Kidney (tissue), 14 donors: ENCODE measurements around the gene PBX4. TPM values are rescaled to one million over a fixed set of nuclear protein-coding genes. Genes with fewer than 3 reads are reported as not detected.

Experiments used
- DNase-seq, 5 donors: peaks; one replicate each; pipeline ENCODE4 v3.0.0-alpha.2; 2013 to 2020
- FAIRE-seq: peaks from 2 replicates; lab custom pipeline; 2012; peaks lifted over from hg19 to GRCh38; lab: Jason Lieb, UNC
- H3K27ac ChIP-seq, 2 donors: one replicate each; pipeline ENCODE4 v1.7.0; 2013; ENCODE audit warnings: low read depth in 2 of 2, low read length in 2 of 2, inconsistent platforms in 1 of 2
- H3K27me3 ChIP-seq: one replicate; pipeline ENCODE4 v1.7.1; 2013; ENCODE audit warnings: low read length, inconsistent platforms; ENCODE audit not compliant: control insufficient read depth, insufficient read depth
- H3K36me3 ChIP-seq, 3 donors: one replicate each; pipeline versions ENCODE4 v1.7.0 to v1.7.1; 2013; ENCODE audit warnings: low read length in 3 of 3, control low read depth in 1 of 3, inconsistent platforms in 1 of 3; ENCODE audit not compliant: insufficient read depth in 3 of 3, control insufficient read depth in 2 of 3
- H3K4me1 ChIP-seq, 3 donors: one replicate each; pipeline versions ENCODE4 v1.7.0 to v1.7.1; 2013; ENCODE audit warnings: low read length in 3 of 3, inconsistent platforms in 1 of 3, low read depth in 1 of 3; ENCODE audit not compliant: control insufficient read depth in 2 of 3, insufficient read depth in 2 of 3
- H3K4me3 ChIP-seq, 3 donors: one replicate each; pipeline versions ENCODE4 v1.7.0 to v1.8.1; 2013; ENCODE audit warnings: low read length in 3 of 3, control low read depth in 1 of 3, inconsistent platforms in 1 of 3
- H3K9ac ChIP-seq, 3 donors: one replicate each; pipeline versions ENCODE4 v1.7.0 to v1.7.1; 2013; ENCODE audit warnings: low read length in 3 of 3, control low read depth in 1 of 3, inconsistent platforms in 1 of 3
- H3K9me3 ChIP-seq, 3 donors: one replicate each; pipeline versions ENCODE4 v1.7.0 to v1.7.1; 2013; ENCODE audit warnings: low read length in 3 of 3, control low read depth in 1 of 3, inconsistent platforms in 1 of 3; ENCODE audit not compliant: control insufficient read depth in 2 of 3, insufficient read depth in 1 of 3
- intact Hi-C: fragments of 100-400 bp; cut with DNase I; formaldehyde crosslinking; loops from one replicate; pipeline ENCODE4 v1.11.1; 2022
- polyA plus RNA-seq: library from polyadenylated mRNA; stranded (reverse); fragments of 350-450 nt; fragmentation: Illumina TruSeq; extraction: RNeasy Lipid Tissue Mini Kit (QIAGEN cat#74804); gene quantifications from one replicate; pipeline ENCODE4 v1.2.3, GENCODE V29; 2014; ENCODE audit warnings: low read depth, low replicate concordance; ENCODE audit not compliant: insufficient read depth
- total RNA-seq: library from RNA; stranded (reverse); fragmentation: NEBNext Ultra II Directional; extraction: Animal tissue kit (Norgen Biotek cat#: 25700); gene quantifications from one replicate; pipeline ENCODE4 v1.2.1, GENCODE V29; 2021
- TF ChIP-seq, protein P1 (sequence below): IDR thresholded peaks from 3 replicates; pipeline ENCODE4 v1.5.1; 2012; ENCODE audit warnings: mild to moderate bottlenecking, moderate library complexity, borderline replicate concordance; ENCODE audit not compliant: insufficient read depth; ENCODE audit errors: extremely low read depth
- donor health status: control.
- donor health status: control.
- donor health status: control.
- donor health status: control.
- donor health status: control.
- donor health status: DM: yes; HTN: yes; CAD: no.
- donor health status: Normal renal cell carcinoma (clear cell type).

The PBX4 gene
- total and polyA plus RNA-seq, 2 donors from 2014 or later = 3.9 to 5.7 TPM

- Histone ChIP-seq H3K9ac (no peak overlapping the region), H3K36me3 (no peaks in the 10 kb centered on the region), H3K4me1 (no peaks in the 10 kb centered on the region), H3K9me3 (no peaks in the 10 kb centered on the region), H3K4me3 (no peak overlapping the region), H3K27me3 (no peaks in the 10 kb centered on the region), H3K27ac (no peak overlapping the region)
- FAIRE-seq = no peak
- intact Hi-C loops = no loop called here
- DNase-seq = no peak
- TF ChIP-seq, protein P1, sequence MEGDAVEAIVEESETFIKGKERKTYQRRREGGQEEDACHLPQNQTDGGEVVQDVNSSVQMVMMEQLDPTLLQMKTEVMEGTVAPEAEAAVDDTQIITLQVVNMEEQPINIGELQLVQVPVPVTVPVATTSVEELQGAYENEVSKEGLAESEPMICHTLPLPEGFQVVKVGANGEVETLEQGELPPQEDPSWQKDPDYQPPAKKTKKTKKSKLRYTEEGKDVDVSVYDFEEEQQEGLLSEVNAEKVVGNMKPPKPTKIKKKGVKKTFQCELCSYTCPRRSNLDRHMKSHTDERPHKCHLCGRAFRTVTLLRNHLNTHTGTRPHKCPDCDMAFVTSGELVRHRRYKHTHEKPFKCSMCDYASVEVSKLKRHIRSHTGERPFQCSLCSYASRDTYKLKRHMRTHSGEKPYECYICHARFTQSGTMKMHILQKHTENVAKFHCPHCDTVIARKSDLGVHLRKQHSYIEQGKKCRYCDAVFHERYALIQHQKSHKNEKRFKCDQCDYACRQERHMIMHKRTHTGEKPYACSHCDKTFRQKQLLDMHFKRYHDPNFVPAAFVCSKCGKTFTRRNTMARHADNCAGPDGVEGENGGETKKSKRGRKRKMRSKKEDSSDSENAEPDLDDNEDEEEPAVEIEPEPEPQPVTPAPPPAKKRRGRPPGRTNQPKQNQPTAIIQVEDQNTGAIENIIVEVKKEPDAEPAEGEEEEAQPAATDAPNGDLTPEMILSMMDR = no peak
Observed at GRCh38 chr19:19571071-19571786, 47.3 kb downstream of the PBX4 start.

- DNase-seq (no peak), FAIRE-seq (no peak)
- intact Hi-C loops = no loop called here
- H3K4me1 ChIP-seq = no peaks in the 10 kb centered on the region
- H3K9ac ChIP-seq = no peak overlapping the region
- no peaks in the 10 kb centered on the region for H3K27me3 ChIP-seq
- H3K27ac ChIP-seq = no peak overlapping the region
- no peak overlapping the region for H3K4me3 ChIP-seq
- H3K36me3 ChIP-seq = no peaks in the 10 kb centered on the region
- H3K9me3 ChIP-seq = no peaks in the 10 kb centered on the region
- TF ChIP-seq, protein P1 = no peak
Observed at GRCh38 chr19:19570571-19570970, 47.9 kb downstream of the PBX4 start.

DNA sequence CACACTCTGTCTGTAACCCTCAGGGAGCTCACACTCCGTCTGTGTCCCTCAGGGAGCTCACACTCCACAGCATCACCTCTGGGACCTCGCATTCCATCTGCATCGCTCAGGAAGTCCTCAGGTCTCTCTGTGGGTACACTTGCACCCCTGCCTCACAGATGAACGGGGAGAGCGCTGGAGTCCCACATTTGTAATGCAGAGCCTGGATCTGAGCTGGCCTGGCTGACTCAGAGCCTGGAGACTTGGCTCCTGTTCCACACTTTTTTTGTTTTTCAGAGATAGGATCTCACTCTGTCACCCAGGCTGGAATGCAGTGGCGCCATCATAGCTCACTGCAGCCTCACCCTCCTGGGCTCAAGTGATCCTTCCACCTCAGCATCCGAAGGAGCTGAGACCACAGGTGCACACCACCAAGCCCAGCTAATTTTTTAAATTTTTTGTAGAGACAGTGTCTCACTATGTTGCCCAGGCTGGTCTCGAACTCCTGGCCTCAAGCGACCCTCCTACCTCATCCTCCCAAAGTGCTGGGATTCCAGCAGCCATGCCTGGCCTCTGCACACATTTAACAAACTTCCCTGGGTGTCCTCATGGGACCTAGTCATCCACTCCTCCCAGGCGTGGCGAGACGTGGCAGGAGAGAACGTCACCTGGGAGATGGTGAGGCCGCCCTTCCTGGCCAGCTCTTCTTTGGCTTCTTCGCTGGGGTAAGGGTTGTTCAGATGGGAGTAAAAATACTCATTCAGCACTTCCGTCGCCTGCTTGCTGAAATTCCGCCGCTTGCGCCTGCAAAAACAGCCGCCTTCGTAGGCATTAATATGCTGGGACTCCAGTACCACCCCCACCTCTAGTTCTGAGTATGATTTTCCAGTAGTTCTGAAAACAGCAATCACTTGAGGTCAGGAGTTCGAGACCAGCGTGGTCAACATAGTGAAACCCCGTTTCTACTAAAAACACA, 49.4 kb downstream of the PBX4 start:
- DNase-seq (no peak), FAIRE-seq (no peak)
- TF ChIP-seq, protein P1 = no peak
- H3K4me1 ChIP-seq = no peaks in the 10 kb centered on the region
- H3K36me3 ChIP-seq = no peaks in the 10 kb centered on the region
- no peaks in the 10 kb centered on the region for H3K27me3 ChIP-seq
- H3K9me3 ChIP-seq = no peaks in the 10 kb centered on the region
- no peak overlapping the region for H3K27ac ChIP-seq
- no peak overlapping the region for H3K9ac ChIP-seq
- intact Hi-C loops = no loop called here
- no peak overlapping the region for H3K4me3 ChIP-seq
